NCI-H2227 (cell line): ENCODE measurements around the gene IL36B.

Experiments used
- DNase-seq: peaks from one replicate; lab custom pipeline; 2025; ENCODE audit not compliant: unreplicated experiment; lab: John Stamatoyannopoulos, UW

Gene IL36B

DNA sequence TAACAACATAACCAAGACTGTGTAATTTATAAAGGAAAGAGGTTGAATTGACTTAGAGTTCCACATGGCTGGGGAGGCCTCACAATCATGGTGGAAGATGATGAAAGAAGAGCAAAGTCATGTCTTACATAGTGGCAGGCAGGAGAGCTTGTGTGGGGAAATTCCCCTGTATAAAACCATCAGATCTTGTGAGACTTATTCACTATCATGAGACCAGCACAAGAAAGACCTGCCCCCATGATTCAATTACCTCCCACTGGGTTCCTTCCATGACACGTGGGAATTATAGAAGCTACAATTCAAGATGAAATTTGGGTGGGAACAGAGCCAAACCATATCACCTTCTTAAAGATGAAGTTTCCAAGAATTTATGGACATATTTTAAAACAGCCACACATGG is 3.9 kb upstream of the IL36B start:
- no peak for DNase-seq

GRCh38 chr2:113054066-113054465 is 1.4 kb upstream of the IL36B start:
- DNase-seq, result no peak

- DNase-seq, result no peak
Observed at GRCh38 chr2:113053666-113054065, 999 bp upstream of the IL36B start.

DNA sequence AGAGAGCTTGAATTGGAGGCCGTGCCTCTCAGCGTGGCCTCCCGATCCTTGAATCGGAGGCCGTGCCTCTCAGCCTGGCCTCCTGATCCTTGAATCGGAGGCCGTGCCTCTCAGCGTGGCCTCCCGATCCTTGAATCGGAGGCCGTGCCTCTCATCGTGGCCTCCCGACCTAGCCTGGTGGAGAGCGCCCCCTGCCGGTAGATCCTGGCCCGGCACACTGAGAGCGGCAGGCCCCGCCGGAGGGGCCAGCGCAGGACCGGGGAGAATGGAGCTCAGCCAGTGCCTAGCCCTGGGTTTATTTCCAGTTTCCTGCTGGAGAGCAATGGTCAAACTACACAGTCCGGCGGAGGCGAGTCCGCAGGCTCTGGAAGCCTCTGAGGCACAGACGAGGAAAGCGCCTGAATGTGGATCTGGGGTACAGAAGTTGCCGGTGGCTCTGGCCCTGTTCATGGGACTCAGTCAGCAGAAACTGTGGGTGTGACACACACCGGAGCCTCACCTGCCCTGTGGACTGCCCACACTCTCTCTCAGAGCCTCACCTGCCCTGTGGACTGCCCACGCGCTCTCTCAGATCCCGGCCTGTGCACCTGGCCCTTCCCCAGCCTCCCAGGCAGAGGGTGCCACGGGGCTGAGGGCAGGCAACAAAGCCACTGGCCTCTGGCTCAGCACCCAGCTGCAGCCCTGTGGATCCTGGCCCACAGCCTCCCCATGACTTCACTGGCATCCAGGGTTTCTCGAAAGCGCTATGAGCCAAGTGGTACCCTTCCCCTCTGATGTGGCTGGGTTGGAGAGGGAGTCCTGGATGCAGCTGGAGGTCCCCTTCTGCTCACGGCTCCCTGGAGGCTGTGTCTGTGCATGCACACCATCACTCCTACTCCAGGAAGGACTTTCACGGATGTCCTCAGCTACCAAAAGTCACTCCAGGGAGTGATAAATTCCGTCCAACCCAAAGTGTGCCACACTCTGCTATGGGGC is 1.5 kb downstream of the IL36B start:
- no peak for DNase-seq

DNA sequence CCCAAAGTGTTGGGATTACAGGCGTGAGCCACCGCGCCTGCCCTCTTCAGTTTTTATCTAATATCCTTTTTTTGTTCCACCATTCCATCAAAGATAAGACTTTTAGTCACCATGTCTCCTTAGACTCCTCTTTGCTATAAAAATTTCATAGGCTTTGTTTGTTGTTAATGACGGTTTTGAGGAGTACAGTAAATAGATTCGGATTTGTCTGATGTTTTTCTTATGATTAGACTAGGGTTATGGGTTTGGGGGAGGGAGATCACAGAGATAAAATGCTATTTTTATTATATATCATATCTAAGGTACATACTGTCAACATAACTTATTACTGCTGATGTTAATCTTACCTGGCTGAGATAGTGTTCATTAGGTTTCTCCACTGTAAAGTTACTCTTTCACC is 6.2 kb downstream of the IL36B start:
- no peak for DNase-seq

DNA sequence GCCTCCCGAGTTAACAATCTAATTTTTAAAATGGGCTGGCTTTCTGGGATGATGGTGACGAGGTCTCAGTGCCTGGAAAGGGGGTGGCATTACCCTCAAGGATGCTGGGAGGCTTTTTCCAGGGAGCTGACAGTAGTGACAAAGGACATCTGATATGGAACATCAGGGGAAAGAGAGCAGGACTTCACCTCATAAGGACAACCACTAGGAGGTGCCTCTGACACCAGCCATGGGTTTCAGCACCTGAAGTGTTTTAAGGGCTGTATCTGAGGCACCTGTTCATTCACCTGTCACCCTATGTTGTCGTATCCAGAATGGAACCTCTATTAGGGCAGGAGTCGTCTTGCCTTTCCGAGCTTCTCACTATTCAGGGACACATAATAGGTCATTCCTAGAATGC is 10.8 kb downstream of the IL36B start:
- DNase-seq, result no peak

DNA sequence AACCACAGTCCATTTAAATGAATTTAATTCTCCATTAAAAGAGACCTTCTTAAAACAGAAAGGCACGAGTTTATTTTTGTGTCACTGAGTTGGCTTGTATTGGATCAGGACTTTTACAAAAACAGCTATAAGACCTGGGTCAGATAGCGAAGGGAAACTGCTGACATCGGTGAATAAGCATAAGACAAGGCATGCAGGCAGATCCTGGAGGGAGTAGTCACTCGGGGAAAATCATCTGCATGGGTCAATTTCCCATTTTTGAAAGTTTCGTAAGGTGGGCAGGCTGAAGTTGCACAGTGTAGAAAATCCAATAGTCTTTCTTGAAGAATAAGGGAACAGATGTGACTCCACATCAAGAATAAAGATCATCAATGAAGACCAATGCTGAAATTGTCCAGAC is 12.9 kb downstream of the IL36B start:
- no peak for DNase-seq

DNA sequence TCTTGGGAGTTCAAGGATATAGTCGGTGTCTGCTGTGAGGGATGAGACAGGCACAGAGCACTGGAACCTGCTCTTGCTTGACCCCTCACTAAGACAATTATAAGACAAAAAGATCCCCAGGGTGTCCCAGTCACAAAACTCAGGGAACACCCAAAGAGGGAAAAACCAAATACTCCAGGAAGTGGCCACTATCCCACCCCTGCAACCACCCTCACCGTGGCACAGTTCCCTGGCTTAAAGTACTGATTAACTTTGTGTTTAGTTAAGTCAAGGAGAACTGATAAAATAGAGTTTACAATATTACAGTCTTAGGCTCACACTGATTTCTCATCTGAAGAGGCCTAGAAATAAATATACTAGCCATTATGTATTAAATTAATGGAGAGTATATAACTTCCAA is 13.5 kb downstream of the IL36B start:
- DNase-seq, result no peak

GRCh38 chr2:113038291-113038690 is 14.4 kb downstream of the IL36B start:
- no peak for DNase-seq

GRCh38 chr2:113036763-113037162 is 15.9 kb downstream of the IL36B start:
- no peak for DNase-seq

GRCh38 chr2:113034016-113034415 is 18.7 kb downstream of the IL36B start:
- no peak for DNase-seq

DNA sequence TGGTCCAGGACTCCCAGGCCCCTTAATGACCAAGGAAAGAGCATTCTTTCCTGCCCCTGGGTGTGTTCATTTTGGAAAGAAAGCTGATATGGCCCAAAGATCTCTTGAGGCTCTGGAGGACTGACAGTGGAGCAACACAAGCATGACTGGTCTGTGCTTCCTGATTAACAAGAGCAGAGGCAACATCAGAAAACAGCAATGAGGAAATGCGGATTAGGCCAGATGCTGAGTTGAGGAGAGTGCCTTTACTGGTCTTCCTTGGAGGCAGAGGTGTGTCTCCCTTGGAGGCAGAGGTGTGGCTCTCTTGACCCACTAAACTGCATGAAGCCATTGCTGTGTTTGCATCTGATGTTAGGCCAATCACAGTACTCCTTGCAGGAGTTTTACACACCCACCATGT is 19.9 kb downstream of the IL36B start:
- DNase-seq, result no peak

GRCh38 chr2:113028112-113028511 is 24.6 kb downstream of the IL36B start:
- no peak for DNase-seq

- no peak for DNase-seq
Observed at GRCh38 chr2:113027691-113028090, 25.0 kb downstream of the IL36B start.

DNA sequence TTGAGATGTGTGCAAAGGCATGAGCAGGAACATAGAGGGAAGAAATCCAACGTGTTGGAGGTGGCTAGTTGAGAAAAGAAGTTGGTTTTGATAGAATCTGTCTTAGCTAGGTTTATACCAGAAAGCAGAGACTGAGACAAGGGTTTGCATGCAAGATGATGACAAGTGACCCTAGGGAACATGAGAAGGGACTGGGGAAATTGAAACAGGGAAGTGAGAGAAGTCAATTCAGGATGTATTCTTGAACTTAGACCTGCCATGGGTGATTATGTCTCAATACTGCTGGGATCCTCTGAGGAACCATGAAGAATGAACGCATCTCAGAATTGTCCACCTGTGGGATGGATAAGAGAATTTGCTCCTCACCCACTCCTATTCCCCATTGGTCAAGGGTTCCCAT is 26.9 kb downstream of the IL36B start:
- no peak for DNase-seq

GRCh38 chr2:113024764-113025163 is 27.9 kb downstream of the IL36B start:
- no peak for DNase-seq

DNA sequence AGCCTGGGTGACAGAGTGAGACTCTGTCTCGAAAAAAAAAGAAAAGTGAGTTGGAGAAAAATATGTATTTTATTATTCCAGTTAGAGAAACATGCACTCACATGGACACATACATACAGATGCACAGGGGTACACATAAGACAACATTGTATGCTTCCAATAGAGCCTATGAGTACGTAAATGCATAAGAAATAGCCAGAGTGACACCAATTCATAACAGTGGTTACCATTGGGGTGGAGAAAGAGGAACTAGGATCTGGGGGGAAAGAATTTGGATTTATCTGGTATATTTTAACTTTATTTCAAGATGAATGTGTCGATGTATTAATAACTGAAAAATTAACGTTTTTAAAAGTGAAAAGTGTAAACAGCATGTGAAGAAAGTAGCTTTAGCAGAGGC is 31.4 kb downstream of the IL36B start:
- DNase-seq, result no peak

- no peak for DNase-seq
Observed at GRCh38 chr2:113018509-113018908, 34.2 kb downstream of the IL36B start.

- no peak for DNase-seq
Observed at GRCh38 chr2:113015655-113016054, 37.0 kb downstream of the IL36B start.

DNA sequence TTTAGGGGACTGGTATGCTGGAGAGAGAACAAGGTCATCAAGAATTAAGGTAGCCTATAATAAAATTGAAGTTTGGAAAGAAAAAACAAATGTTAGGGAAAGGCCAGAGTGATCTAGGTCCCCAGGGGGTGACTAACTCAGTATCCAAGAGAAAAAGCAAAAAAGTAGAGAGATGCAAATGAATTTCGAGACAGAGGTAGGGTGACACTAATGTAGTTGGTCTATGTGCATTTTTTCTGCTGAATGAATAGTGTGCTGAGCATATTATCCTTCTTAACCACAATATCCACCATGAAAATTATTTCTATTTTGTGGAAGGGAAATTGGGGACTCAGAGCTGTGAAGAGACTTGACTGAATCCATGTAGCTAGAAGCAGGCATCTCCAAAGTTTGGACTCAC is 37.6 kb downstream of the IL36B start:
- no peak for DNase-seq

- DNase-seq, result no peak
Observed at GRCh38 chr2:113014067-113014466, 38.6 kb downstream of the IL36B start.

GRCh38 chr2:113013336-113013661 is 39.4 kb downstream of the IL36B start:
- no peak for DNase-seq
